K562 (cell line): ENCODE results near the gene USH2A.

ENCODE experiments used
- BRD9 ChIP-seq: fragments of 450-650 bp; IDR thresholded peaks from 2 replicates; pipeline ENCODE4 v1.6.1; 2018; ENCODE audit warnings: low read depth; ENCODE audit not compliant: partially characterized antibody
- EGR1 ChIP-seq: fragments of 450-650 bp; conservative IDR thresholded peaks from 2 replicates; pipeline ENCODE4 v1.6.1; 2017; ENCODE audit warnings: mild to moderate bottlenecking
- KDM4B ChIP-seq, 2 experiments: fragments of 450-650 bp in 1 of 2; sonication (generic) in 1 of 2; IDR thresholded peaks; 2 replicates each; pipeline ENCODE4 v1.6.1; 2016 to 2017; ENCODE audit warnings: borderline replicate concordance in 2 of 2, antibody characterized with exemption in 1 of 2, low read depth in 1 of 2, mild to moderate bottlenecking in 1 of 2
- NFE2L1 ChIP-seq: fragments of 450-650 bp; IDR thresholded peaks from 2 replicates; pipeline ENCODE4 v1.6.1; 2016; ENCODE audit warnings: missing genetic modification characterization, low read depth, mild to moderate bottlenecking, missing compliant biosample characterization, moderate library complexity, borderline replicate concordance
- PCBP2 ChIP-seq: fragments of 200-400 bp; formaldehyde crosslinking; IDR thresholded peaks from 2 replicates; pipeline ENCODE4 v1.6.1; 2018; ENCODE audit warnings: low read length, low read depth, mild to moderate bottlenecking, moderate library complexity; ENCODE audit not compliant: poor library complexity, severe bottlenecking
- POLR2A ChIP-seq: fragments of 450-650 bp; conservative IDR thresholded peaks from 2 replicates; pipeline ENCODE4 v1.6.1; 2016
- SIX5 ChIP-seq, 2 experiments: IDR thresholded peaks; 2 replicates each; pipeline ENCODE4 v1.6.1; 2011; ENCODE audit warnings: low read length in 2 of 2, borderline replicate concordance in 1 of 2, low read depth in 1 of 2, mild to moderate bottlenecking in 1 of 2, moderate library complexity in 1 of 2; ENCODE audit not compliant: insufficient read depth in 1 of 2
- ZC3H11A ChIP-seq: IDR thresholded peaks from 2 replicates; pipeline ENCODE4 v1.6.1; 2012; ENCODE audit warnings: low read depth, low read length, improper control_type of control experiment
- ZNF146 ChIP-seq: IDR thresholded peaks from one replicate; pipeline ENCODE4 v1.6.1; 2018; ENCODE audit warnings: missing compliant biosample characterization; ENCODE audit not compliant: unreplicated experiment
- ZNF431 ChIP-seq: sonication (generic); formaldehyde crosslinking; IDR thresholded peaks from 2 replicates; pipeline ENCODE4 v1.8.0; 2022; ENCODE audit warnings: mild to moderate bottlenecking, missing genetic modification reagents
- ZNF644 ChIP-seq: fragments of 200-800 bp; sonication (Bioruptor generic); IDR thresholded peaks from 2 replicates; pipeline ENCODE4 v1.6.1; 2016; ENCODE audit warnings: low read depth, missing genetic modification characterization, missing compliant biosample characterization
- TF ChIP-seq, protein P1 (sequence below), 3 experiments: IDR thresholded peaks in 2 of 3; conservative IDR thresholded peaks in 1 of 3; 2 replicates each; pipeline ENCODE4 v1.5.1; 2011 to 2012; ENCODE audit warnings: low read length in 3 of 3, mild to moderate bottlenecking in 3 of 3, control low read depth in 2 of 3, improper control_type of control experiment in 1 of 3, inconsistent platforms in 1 of 3, low read depth in 1 of 3, mixed read lengths in 1 of 3, moderate library complexity in 1 of 3; ENCODE audit not compliant: insufficient read depth in 2 of 3
- TF ChIP-seq, protein P2 (sequence below), 2 experiments: fragments of 450-650 bp; formaldehyde crosslinking in 1 of 2; IDR thresholded peaks; 2 replicates each; pipeline versions ENCODE4 v1.4.0 to v1.6.1; 2014 to 2020; ENCODE audit warnings: mild to moderate bottlenecking in 2 of 2, borderline replicate concordance in 1 of 2, low read depth in 1 of 2

DNA sequence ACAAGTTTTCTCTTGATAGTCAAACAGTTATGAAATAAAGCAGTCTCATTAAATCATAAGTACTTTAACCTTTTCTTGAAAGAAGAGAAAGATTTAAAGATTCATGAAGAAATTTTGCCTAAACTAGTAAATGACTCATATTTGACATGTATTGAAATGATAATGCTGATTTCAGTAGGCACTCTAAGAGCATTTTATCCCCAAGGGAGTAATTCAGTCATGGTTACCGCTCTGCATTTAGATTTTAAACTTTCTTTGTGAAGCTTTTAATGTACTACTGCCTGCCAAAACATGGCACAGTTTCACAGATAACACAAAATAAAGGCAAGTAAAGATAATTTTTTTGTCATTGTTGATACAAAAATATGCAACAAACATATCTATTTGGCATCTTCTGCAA lies 6.8 kb downstream of the USH2A start:
- TF ChIP-seq SIX5 (IDR thresholded peaks at IDR 0.05; ENCODE audit: borderline replicate concordance in 1 of 2, insufficient read depth in 1 of 2, low read depth in 1 of 2, low read length in 2 of 2) (no peak), ZC3H11A (no peak), ZNF146 (CRISPR knock-in tag) (no peak), EGR1 (no peak), BRD9 (no peak), POLR2A (no peak), PCBP2 (no peak), ZNF644 (tag) (no peak), KDM4B (IDR thresholded peaks at IDR 0.05; ENCODE audit: borderline replicate concordance in 2 of 2, low read depth in 1 of 2) (no peak), NFE2L1 (tag) (no peak), ZNF431 (CRISPR knock-in tag) (no peak)
- TF ChIP-seq, protein P1, sequence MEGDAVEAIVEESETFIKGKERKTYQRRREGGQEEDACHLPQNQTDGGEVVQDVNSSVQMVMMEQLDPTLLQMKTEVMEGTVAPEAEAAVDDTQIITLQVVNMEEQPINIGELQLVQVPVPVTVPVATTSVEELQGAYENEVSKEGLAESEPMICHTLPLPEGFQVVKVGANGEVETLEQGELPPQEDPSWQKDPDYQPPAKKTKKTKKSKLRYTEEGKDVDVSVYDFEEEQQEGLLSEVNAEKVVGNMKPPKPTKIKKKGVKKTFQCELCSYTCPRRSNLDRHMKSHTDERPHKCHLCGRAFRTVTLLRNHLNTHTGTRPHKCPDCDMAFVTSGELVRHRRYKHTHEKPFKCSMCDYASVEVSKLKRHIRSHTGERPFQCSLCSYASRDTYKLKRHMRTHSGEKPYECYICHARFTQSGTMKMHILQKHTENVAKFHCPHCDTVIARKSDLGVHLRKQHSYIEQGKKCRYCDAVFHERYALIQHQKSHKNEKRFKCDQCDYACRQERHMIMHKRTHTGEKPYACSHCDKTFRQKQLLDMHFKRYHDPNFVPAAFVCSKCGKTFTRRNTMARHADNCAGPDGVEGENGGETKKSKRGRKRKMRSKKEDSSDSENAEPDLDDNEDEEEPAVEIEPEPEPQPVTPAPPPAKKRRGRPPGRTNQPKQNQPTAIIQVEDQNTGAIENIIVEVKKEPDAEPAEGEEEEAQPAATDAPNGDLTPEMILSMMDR (IDR thresholded peaks at IDR 0.05 in 2 of 3, conservative IDR thresholded peaks at IDR 0.05 in 1 of 3; ENCODE audit: insufficient read depth in 2 of 3, low read depth in 1 of 3, low read length in 3 of 3): no peak
- TF ChIP-seq, protein P2, sequence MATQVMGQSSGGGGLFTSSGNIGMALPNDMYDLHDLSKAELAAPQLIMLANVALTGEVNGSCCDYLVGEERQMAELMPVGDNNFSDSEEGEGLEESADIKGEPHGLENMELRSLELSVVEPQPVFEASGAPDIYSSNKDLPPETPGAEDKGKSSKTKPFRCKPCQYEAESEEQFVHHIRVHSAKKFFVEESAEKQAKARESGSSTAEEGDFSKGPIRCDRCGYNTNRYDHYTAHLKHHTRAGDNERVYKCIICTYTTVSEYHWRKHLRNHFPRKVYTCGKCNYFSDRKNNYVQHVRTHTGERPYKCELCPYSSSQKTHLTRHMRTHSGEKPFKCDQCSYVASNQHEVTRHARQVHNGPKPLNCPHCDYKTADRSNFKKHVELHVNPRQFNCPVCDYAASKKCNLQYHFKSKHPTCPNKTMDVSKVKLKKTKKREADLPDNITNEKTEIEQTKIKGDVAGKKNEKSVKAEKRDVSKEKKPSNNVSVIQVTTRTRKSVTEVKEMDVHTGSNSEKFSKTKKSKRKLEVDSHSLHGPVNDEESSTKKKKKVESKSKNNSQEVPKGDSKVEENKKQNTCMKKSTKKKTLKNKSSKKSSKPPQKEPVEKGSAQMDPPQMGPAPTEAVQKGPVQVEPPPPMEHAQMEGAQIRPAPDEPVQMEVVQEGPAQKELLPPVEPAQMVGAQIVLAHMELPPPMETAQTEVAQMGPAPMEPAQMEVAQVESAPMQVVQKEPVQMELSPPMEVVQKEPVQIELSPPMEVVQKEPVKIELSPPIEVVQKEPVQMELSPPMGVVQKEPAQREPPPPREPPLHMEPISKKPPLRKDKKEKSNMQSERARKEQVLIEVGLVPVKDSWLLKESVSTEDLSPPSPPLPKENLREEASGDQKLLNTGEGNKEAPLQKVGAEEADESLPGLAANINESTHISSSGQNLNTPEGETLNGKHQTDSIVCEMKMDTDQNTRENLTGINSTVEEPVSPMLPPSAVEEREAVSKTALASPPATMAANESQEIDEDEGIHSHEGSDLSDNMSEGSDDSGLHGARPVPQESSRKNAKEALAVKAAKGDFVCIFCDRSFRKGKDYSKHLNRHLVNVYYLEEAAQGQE (IDR thresholded peaks at IDR 0.05; ENCODE audit: borderline replicate concordance): no peak
- TF ChIP-seq, protein P2 (CRISPR knock-in tag; IDR thresholded peaks at IDR 0.05; ENCODE audit: low read depth): no peak
